Ovary (tissue), 3 donors: ENCODE measurements around the gene POMT1.
"Not testable (repeated sequence)": the region's sequence is repeated elsewhere in the genome, so short reads cannot be mapped to it uniquely, and the experiment has no call there.

Source experiments
- EP300 ChIP-seq: sonication (generic); formaldehyde crosslinking; IDR thresholded peaks from one replicate; pipeline ENCODE4 v1.6.1; 2017; ENCODE audit warnings: antibody characterized with exemption
- POLR2A ChIP-seq: fragments of 450-650 bp; IDR thresholded peaks from one replicate; pipeline ENCODE4 v1.6.1; 2017; ENCODE audit warnings: antibody characterized with exemption, mild to moderate bottlenecking, moderate library complexity
- TF ChIP-seq, protein P1 (sequence below), 3 donors: fragments of 450-650 bp in 2 of 3; fragments of 200-600 bp in 1 of 3; IDR thresholded peaks; one replicate each; pipeline versions ENCODE4 v1.5.1 to v1.8.0; 2016 to 2022; ENCODE audit warnings: antibody characterized with exemption in 3 of 3, mild to moderate bottlenecking in 1 of 3
- donor health status: DM: no; HTN: no; CAD: no.

DNA sequence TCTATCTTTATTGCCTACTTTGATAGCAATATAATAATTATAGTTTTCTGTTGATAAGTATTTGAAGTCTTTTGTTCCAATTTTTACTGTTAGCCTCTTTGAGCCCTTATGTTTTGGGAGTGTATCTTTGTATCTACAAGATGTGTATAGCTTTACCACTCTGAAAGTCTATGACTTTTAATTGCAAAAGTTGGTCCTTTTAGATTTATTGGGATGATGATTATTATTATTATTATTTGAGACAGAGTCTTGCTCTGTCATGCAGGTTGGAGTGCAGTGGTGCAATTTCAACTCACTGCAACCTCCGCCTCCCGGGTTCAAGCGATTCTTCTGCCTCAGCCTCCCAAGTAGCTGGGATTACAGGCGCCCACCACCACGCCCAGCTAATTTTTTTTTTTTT, 30.6 kb upstream of the POMT1 start:
- TF ChIP-seq, protein P1, sequence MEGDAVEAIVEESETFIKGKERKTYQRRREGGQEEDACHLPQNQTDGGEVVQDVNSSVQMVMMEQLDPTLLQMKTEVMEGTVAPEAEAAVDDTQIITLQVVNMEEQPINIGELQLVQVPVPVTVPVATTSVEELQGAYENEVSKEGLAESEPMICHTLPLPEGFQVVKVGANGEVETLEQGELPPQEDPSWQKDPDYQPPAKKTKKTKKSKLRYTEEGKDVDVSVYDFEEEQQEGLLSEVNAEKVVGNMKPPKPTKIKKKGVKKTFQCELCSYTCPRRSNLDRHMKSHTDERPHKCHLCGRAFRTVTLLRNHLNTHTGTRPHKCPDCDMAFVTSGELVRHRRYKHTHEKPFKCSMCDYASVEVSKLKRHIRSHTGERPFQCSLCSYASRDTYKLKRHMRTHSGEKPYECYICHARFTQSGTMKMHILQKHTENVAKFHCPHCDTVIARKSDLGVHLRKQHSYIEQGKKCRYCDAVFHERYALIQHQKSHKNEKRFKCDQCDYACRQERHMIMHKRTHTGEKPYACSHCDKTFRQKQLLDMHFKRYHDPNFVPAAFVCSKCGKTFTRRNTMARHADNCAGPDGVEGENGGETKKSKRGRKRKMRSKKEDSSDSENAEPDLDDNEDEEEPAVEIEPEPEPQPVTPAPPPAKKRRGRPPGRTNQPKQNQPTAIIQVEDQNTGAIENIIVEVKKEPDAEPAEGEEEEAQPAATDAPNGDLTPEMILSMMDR (IDR thresholded peaks at IDR 0.05) = not testable (repeated sequence)
- TF ChIP-seq EP300, POLR2A: not testable (repeated sequence)
